22Rv1 (cell line): ENCODE results near the gene IQCE.

Source experiments
- ZFX ChIP-seq: fragments of 450-650 bp; IDR thresholded peaks from 2 replicates; pipeline ENCODE4 v1.6.1; 2017; ENCODE audit warnings: antibody characterized with exemption, borderline replicate concordance
- TF ChIP-seq, protein P1 (sequence below): fragments of 450-650 bp; IDR thresholded peaks from 2 replicates; pipeline ENCODE4 v1.5.1; 2017; ENCODE audit warnings: mild to moderate bottlenecking

DNA sequence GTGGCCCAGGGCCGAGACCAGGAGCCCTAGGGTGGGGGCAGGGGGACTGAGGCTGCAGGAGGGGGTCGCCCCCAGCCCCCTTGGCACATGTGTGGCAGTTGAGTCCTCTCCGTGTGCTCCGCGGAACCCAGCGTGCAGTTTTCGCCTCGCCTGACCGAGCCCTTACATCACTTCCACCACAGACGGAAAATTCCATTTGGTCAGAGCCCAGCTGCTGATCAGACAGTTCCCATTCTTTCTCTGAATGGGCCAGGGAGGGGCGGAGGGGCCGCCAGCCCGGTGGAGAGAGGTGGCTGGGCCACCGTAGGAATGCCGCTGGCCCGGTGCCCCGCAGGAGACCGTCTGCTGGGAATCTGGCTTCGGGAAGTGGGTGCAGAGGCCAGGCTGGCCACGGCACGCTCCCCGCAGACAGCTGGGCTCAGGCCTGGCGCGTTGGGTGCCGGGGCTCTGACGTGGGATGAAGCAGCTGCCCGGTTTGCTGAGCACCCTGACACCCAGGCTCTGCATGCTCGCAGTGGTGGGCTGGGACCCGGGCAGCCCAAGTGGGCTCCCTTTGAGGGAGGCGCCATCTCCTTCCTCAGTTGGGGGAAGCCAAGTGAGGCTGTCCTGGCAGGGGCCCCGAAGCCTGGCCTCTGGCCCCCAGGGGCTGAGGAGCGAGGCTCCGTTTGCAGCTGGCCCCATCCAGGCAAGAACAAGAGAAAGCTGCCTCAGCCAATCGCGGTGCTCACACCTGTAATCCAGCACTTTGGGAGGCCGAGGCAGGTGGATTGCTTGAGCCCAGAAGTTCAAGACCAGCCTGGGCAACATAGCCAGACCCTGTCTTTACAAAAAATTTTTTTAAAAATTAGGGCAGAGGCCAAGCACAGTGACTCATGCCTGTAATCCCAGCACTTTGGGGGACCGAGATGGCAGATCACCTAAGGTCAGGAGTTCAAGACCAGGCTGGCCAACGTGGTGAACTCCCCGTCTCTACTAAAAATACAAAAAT, 82.9 kb downstream of the IQCE start:
- TF ChIP-seq, protein P1, sequence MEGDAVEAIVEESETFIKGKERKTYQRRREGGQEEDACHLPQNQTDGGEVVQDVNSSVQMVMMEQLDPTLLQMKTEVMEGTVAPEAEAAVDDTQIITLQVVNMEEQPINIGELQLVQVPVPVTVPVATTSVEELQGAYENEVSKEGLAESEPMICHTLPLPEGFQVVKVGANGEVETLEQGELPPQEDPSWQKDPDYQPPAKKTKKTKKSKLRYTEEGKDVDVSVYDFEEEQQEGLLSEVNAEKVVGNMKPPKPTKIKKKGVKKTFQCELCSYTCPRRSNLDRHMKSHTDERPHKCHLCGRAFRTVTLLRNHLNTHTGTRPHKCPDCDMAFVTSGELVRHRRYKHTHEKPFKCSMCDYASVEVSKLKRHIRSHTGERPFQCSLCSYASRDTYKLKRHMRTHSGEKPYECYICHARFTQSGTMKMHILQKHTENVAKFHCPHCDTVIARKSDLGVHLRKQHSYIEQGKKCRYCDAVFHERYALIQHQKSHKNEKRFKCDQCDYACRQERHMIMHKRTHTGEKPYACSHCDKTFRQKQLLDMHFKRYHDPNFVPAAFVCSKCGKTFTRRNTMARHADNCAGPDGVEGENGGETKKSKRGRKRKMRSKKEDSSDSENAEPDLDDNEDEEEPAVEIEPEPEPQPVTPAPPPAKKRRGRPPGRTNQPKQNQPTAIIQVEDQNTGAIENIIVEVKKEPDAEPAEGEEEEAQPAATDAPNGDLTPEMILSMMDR = no peak
- TF ChIP-seq ZFX = no peak
